CD4-positive, alpha-beta T cell (primary cell): ENCODE data around the gene KCNJ15. TPM values are rescaled to one million over a fixed set of nuclear protein-coding genes. Genes with fewer than 3 reads are reported as not detected.
"Not testable (repeated sequence)": the region's sequence is repeated elsewhere in the genome, so short reads cannot be mapped to it uniquely, and the experiment has no call there.

Experiments used
- ATAC-seq: fragments of 200-7000 bp; cut with Tn5 transposase; one replicate; pipeline ENCODE4 v1.10.0; 2022; ENCODE audit warnings: mild to moderate bottlenecking; ENCODE audit not compliant: poor library complexity
- CTCF ChIA-PET: fragments of 350-600 bp; sonication (Branson Sonifier 250); formaldehyde crosslinking; loops from one replicate; lab custom pipeline; 2021; ENCODE audit warnings: antibody characterized with exemption, inconsistent platforms; lab: Charles Lee
- POLR2A ChIA-PET: fragments of 350-600 bp; sonication (Branson Sonifier 250); formaldehyde crosslinking; loops from one replicate; lab custom pipeline; 2021; ENCODE audit warnings: antibody characterized with exemption, inconsistent platforms; lab: Charles Lee
- DNase-seq, 14 experiments: peaks; one replicate each; pipeline ENCODE4 v3.0.0-alpha.2; 2013 to 2020; ENCODE audit warnings: mixed read lengths in 2 of 14
- H3K27ac ChIP-seq, 2 donors: one replicate each; pipeline versions ENCODE4 v1.5.1 to v1.7.0; 2013; ENCODE audit warnings: low read length in 2 of 2, low read depth in 1 of 2, mild to moderate bottlenecking in 1 of 2
- H3K27me3 ChIP-seq, 2 experiments: 1 replicate in 1 of 2; 2 replicates in 1 of 2; pipeline versions ENCODE4 v1.6.1 to v1.7.0; 2013; ENCODE audit warnings: low read length in 2 of 2, control low read depth in 1 of 2, mild to moderate bottlenecking in 1 of 2, moderate library complexity in 1 of 2; ENCODE audit not compliant: insufficient read depth in 2 of 2, control insufficient read depth in 1 of 2
- H3K36me3 ChIP-seq: one replicate; pipeline ENCODE4 v1.6.1; 2013; ENCODE audit warnings: low read length, control low read depth; ENCODE audit not compliant: insufficient read depth
- H3K4me1 ChIP-seq: one replicate; pipeline ENCODE4 v1.6.1; 2013; ENCODE audit warnings: low read length, control low read depth; ENCODE audit not compliant: insufficient read depth
- H3K4me3 ChIP-seq: one replicate; pipeline ENCODE4 v1.5.1; 2013; ENCODE audit warnings: mild to moderate bottlenecking, low read length, moderate library complexity
- H3K9me3 ChIP-seq, 2 experiments: 1 replicate in 1 of 2; 2 replicates in 1 of 2; pipeline versions ENCODE4 v1.6.1 to v1.7.0; 2013; ENCODE audit warnings: low read length in 2 of 2, mild to moderate bottlenecking in 2 of 2, control low read depth in 1 of 2, moderate library complexity in 1 of 2; ENCODE audit not compliant: control insufficient read depth in 1 of 2, insufficient read depth in 1 of 2
- H3K27ac Mint-ChIP-seq: one replicate; pipeline ENCODE4 v1.8.0; 2020; ENCODE audit warnings: mixed read lengths
- H3K27me3 Mint-ChIP-seq: one replicate; pipeline ENCODE4 v1.8.0; 2021; ENCODE audit warnings: mixed read lengths
- H3K36me3 Mint-ChIP-seq: one replicate; pipeline ENCODE4 v1.8.0; 2021; ENCODE audit warnings: low read depth, mixed read lengths
- H3K4me1 Mint-ChIP-seq: one replicate; pipeline ENCODE4 v1.8.0; 2021; ENCODE audit warnings: low read depth, mixed read lengths
- H3K4me3 Mint-ChIP-seq: one replicate; pipeline ENCODE4 v1.8.0; 2020; ENCODE audit warnings: mild to moderate bottlenecking, mixed read lengths
- H3K9me3 Mint-ChIP-seq: one replicate; pipeline ENCODE4 v1.8.0; 2020; ENCODE audit warnings: mixed read lengths
- CTCF ChIP-seq: fragments of 200-600 bp; IDR thresholded peaks from one replicate; pipeline ENCODE4 v1.8.0; 2022; ENCODE audit warnings: antibody characterized with exemption, mild to moderate bottlenecking
- intact Hi-C, 2 experiments: fragments of 100-400 bp; cut with DNase I in 1 of 2; cut with micrococcal nuclease in 1 of 2; formaldehyde crosslinking; loops; one replicate each; pipeline versions ENCODE4 v1.15.1 to v1.9.0; 2023 to 2025; cut with DNase I, micrococcal nuclease
- total RNA-seq, 174 experiments: library from RNA in 2 of 174; stranded (reverse) in 2 of 174; gene quantifications; one replicate each; pipeline ENCODE4 v1.2.3 and lab custom pipeline; 2021 to 2026

Gene KCNJ15
- total RNA-seq, 2 experiments from 2014 or later, result 0.19 TPM; not detected in 1

GRCh38 chr21:38246511-38246910, 10.3 kb upstream of the KCNJ15 start:
- Histone ChIP-seq H3K9me3 (no peaks in the 10 kb centered on the region), H3K4me1 (peaks cover 13% of the 10 kb centered on the region), H3K27ac (no peak overlapping the region), H3K36me3 (no peaks in the 10 kb centered on the region), H3K4me3 (no peak overlapping the region), H3K27me3 (no peaks in the 10 kb centered on the region)
- CTCF ChIA-PET, result no interaction called here
- Mint-ChIP-seq H3K9me3 (no peaks in the 10 kb centered on the region), H3K4me1 (peaks cover 20% of the 10 kb centered on the region), H3K27ac (no peak overlapping the region), H3K27me3 (no peaks in the 10 kb centered on the region), H3K36me3 (no peaks in the 10 kb centered on the region), H3K4me3 (no peak overlapping the region)
- no peak for TF ChIP-seq CTCF
- intact Hi-C loops, result no loop called here
- POLR2A ChIA-PET, result no interaction called here
- DNase-seq (no peak), ATAC-seq (no peak)

DNA sequence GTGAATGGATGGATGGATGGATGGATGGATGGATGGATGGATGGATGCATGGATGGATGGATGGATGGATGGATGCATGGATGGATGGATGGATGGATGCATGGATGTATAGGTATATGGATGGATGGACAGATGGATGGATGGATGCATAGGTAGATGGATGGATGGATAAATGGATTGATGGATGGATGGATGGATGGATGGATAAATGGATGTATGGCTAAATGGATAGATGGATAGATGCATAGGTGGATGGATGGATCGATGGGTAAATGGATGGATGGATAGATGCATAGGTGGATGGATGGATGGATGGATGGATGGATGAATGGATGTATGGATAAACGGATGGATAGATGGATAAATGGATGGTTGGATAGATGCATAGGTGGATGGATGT, 9.7 kb upstream of the KCNJ15 start:
- DNase-seq, intact Hi-C loops, CTCF ChIA-PET, H3K36me3 Mint-ChIP-seq, H3K9me3 ChIP-seq, H3K4me3 Mint-ChIP-seq, POLR2A ChIA-PET, ATAC-seq, H3K27ac ChIP-seq, H3K36me3 ChIP-seq, H3K27me3 Mint-ChIP-seq, H3K9me3 Mint-ChIP-seq, H3K27ac Mint-ChIP-seq, H3K27me3 ChIP-seq, H3K4me3 ChIP-seq: not testable (repeated sequence)
- H3K4me1 Mint-ChIP-seq, result peaks cover 20% of the 10 kb centered on the region
- peaks cover 13% of the 10 kb centered on the region for H3K4me1 ChIP-seq

DNA sequence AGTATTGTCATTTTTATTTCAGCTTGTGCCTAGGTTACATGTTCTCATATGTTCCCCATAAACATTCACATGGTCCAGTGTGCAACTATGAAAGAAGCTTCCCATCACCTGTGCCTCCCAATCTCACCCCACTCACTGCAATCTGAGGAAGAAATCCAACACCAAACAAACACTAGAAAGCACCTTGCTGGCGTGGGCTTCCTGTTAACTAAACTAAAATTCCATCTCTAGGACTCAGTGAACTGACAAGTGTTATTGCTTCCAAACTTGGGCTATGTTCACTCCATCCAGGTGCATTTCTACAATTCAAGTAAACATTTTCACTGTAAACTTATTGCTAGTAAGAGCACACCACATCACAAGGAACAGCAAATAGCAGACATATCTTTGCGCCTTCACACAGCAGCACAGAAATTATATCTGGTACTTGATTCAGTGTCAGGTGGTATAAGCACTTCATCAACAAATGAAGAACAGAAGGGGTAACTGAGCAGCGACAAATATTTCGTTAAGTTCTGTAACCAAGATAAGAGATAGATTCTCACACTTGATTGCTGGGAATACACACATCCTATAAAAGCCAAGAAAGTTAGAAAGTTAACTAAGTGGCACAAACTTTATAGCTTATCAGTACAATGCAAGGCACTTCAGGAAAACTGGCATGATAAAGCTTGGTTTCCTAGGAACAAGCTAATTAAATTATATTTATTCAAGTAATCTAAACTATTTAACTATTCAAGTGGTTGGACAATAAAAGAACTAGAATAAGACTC, 8.9 kb upstream of the KCNJ15 start:
- Mint-ChIP-seq H3K9me3 (no peaks in the 10 kb centered on the region), H3K27me3 (no peaks in the 10 kb centered on the region), H3K4me3 (no peak overlapping the region), H3K27ac (no peak overlapping the region), H3K4me1 (peaks cover 20% of the 10 kb centered on the region), H3K36me3 (no peaks in the 10 kb centered on the region)
- ChIA-PET CTCF (no interaction called here), POLR2A (no interaction called here)
- no peak for ATAC-seq
- no peak overlapping the region for H3K27ac ChIP-seq
- intact Hi-C loops, result no loop called here
- no peak for DNase-seq
- no peaks in the 10 kb centered on the region for H3K36me3 ChIP-seq
- H3K4me3 ChIP-seq, result no peak overlapping the region
- H3K27me3 ChIP-seq, result peaks cover 0 to under 1% of the 10 kb centered on the region in 2 experiments
- H3K4me1 ChIP-seq, result peaks cover 13% of the 10 kb centered on the region
- H3K9me3 ChIP-seq, result no peaks in the 10 kb centered on the region
- TF ChIP-seq CTCF, result no peak

DNA sequence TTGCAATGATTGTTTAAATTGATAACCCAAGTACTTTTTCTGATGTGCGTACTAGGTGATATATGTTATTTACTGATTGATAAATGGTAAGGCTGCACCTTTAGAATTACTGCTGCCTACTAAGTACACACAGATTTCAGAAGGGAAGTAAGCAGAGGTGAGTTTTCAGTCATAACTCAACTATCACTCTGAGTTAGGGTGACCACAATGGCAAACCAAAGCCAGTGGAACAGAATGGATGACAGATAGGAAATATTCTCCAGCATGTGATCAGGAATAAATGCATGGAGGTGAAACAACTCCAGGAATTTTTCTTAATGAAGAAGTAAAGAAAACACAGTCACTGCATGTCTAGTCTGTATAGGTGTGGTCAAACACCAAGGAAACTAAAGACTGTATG, 7.5 kb upstream of the KCNJ15 start:
- POLR2A ChIA-PET, result interaction anchor here (0.6 kb wide), 1 partner anchor 939 kb away, joined by 3 read pairs; no protein-coding TSS in a partner anchor
- no peaks in the 10 kb centered on the region for H3K36me3 Mint-ChIP-seq
- peaks cover 14% of the 10 kb centered on the region for H3K4me1 Mint-ChIP-seq

More for the DNA sequence above, 7.5 kb upstream of the KCNJ15 start:
- Histone ChIP-seq H3K4me3 (no peak overlapping the region), H3K36me3 (no peaks in the 10 kb centered on the region), H3K27ac (no peak overlapping the region), H3K9me3 (no peaks in the 10 kb centered on the region), H3K27me3 (peaks cover 0 to 2% of the 10 kb centered on the region in 2 experiments), H3K4me1 (peaks cover 11% of the 10 kb centered on the region)
- TF ChIP-seq CTCF, result no peak
- no peak for ATAC-seq
- CTCF ChIA-PET, result no interaction called here
- H3K4me3 Mint-ChIP-seq, result no peak overlapping the region
- no peaks in the 10 kb centered on the region for H3K27me3 Mint-ChIP-seq
- no peak for DNase-seq
- no peak overlapping the region for H3K27ac Mint-ChIP-seq
- intact Hi-C loops, result no loop called here
- H3K9me3 Mint-ChIP-seq, result no peaks in the 10 kb centered on the region
